Endothelial cell of umbilical vein (primary cell): Measurements from ENCODE around the gene CPPED1. TPM values are rescaled to one million over a fixed set of nuclear protein-coding genes. Genes with fewer than 3 reads are reported as not detected.
A peak's percentile ranks its signal among the peaks of the same experiment; 100 is the strongest.

ENCODE experiments used
- BruUV-seq: library from RNA; stranded (reverse); fragments of 400-500 nt; replicated peaks from 2 replicates; lab custom pipeline; 2021; lab: Mats Ljungman, UMichigan
- CTCF ChIA-PET: fragments of 300-600, 350-600 bp; sonication (Branson Sonifier 250); formaldehyde crosslinking; loops from one replicate; lab custom pipeline; 2021; ENCODE audit warnings: antibody characterized with exemption, inconsistent platforms; lab: Charles Lee
- POLR2A ChIA-PET: fragments of 300-600, 350-600 bp; sonication (Branson Sonifier 250); formaldehyde crosslinking; loops from one replicate; lab custom pipeline; 2021; ENCODE audit warnings: antibody characterized with exemption, inconsistent platforms; lab: Charles Lee
- DNase-seq: peaks from one replicate; pipeline ENCODE4 v3.0.0-alpha.2; 2011; ENCODE audit warnings: low read depth, low spot score
- FAIRE-seq: peaks from 2 replicates; lab custom pipeline; 2011; peaks lifted over from hg19 to GRCh38; lab: Jason Lieb, UNC
- H2AFZ ChIP-seq: 2 replicates; pipeline ENCODE4 v1.6.0; 2012; ENCODE audit warnings: low read depth, low read length, control low read depth, inconsistent platforms
- H3K27ac ChIP-seq: 2 replicates; pipeline ENCODE4 v1.5.1; 2011; ENCODE audit warnings: low read depth, mild to moderate bottlenecking, control low read depth, low read length, moderate library complexity; ENCODE audit not compliant: insufficient read depth
- H3K27me3 ChIP-seq, 2 experiments: 2 replicates each; pipeline versions ENCODE4 v1.6.0 to v1.6.1; 2011; ENCODE audit warnings: low read length in 2 of 2, mixed read lengths in 1 of 2; ENCODE audit not compliant: control insufficient read depth in 2 of 2, insufficient read depth in 2 of 2
- H3K36me3 ChIP-seq, 2 experiments: 2 replicates in 1 of 2; 3 replicates in 1 of 2; pipeline ENCODE4 v1.5.1; 2011; ENCODE audit warnings: low read length in 2 of 2, mild to moderate bottlenecking in 1 of 2, moderate library complexity in 1 of 2; ENCODE audit not compliant: control insufficient read depth in 2 of 2, insufficient read depth in 2 of 2; ENCODE audit errors: extremely low read depth in 1 of 2
- H3K4me1 ChIP-seq: 3 replicates; pipeline ENCODE4 v1.5.1; 2011; ENCODE audit warnings: mild to moderate bottlenecking, low read length; ENCODE audit not compliant: control insufficient read depth, insufficient read depth; ENCODE audit errors: extremely low read depth
- H3K4me2 ChIP-seq: 2 replicates; pipeline ENCODE4 v1.6.1; 2011; ENCODE audit warnings: low read length, control low read depth, mixed read lengths; ENCODE audit not compliant: insufficient read depth
- H3K4me3 ChIP-seq, 3 experiments: fragments of 200-600 bp in 1 of 3; sonication (generic), shearing (Covaris generic) in 1 of 3; replicated peaks in 1 of 3; 2 replicates each; pipeline ENCODE4 v1.5.1; 2011 to 2016; ENCODE audit warnings: control low read depth in 3 of 3, low read length in 3 of 3, mild to moderate bottlenecking in 2 of 3, inconsistent platforms in 1 of 3, low read depth in 1 of 3, moderate library complexity in 1 of 3; ENCODE audit not compliant: insufficient read depth in 1 of 3
- H3K79me2 ChIP-seq: 2 replicates; pipeline ENCODE4 v1.6.0; 2012; ENCODE audit warnings: low read length, inconsistent platforms; ENCODE audit not compliant: control insufficient read depth, insufficient read depth
- H3K9ac ChIP-seq: replicated peaks from 2 replicates; pipeline ENCODE3; 2011; ENCODE audit warnings: low read length, control low read depth; ENCODE audit not compliant: insufficient read depth; ENCODE audit errors: extremely low read depth
- H3K9me1 ChIP-seq: replicated peaks from 3 replicates; pipeline ENCODE4 v1.6.0; 2011; ENCODE audit warnings: mild to moderate bottlenecking, low read length; ENCODE audit not compliant: control insufficient read depth, insufficient read depth; ENCODE audit errors: extremely low read depth
- H3K9me3 ChIP-seq: replicated peaks from 2 replicates; pipeline ENCODE4 v1.5.1; 2012; ENCODE audit warnings: low read length, inconsistent platforms; ENCODE audit not compliant: control insufficient read depth, insufficient read depth
- H4K20me1 ChIP-seq: replicated peaks from 2 replicates; pipeline ENCODE3; 2011; ENCODE audit warnings: mild to moderate bottlenecking, low read length; ENCODE audit not compliant: control insufficient read depth, insufficient read depth; ENCODE audit errors: extremely low read depth
- CTCF ChIP-seq, 2 donors: IDR thresholded peaks; 1 replicate in 1 of 2; 2 replicates in 1 of 2; pipeline ENCODE4 v1.5.1; 2011; ENCODE audit warnings: low read length in 2 of 2, mild to moderate bottlenecking in 2 of 2, moderate library complexity in 2 of 2, control low read depth in 1 of 2, inconsistent platforms in 1 of 2, low read depth in 1 of 2; ENCODE audit not compliant: insufficient read depth in 1 of 2; ENCODE audit errors: extremely low read depth in 1 of 2
- EZH2 ChIP-seq: IDR thresholded peaks from 2 replicates; pipeline ENCODE4 v1.6.1; 2012; ENCODE audit warnings: borderline replicate concordance, low read depth, mild to moderate bottlenecking, moderate library complexity, low read length, inconsistent platforms; ENCODE audit not compliant: severe bottlenecking
- FOS ChIP-seq: IDR thresholded peaks from 2 replicates; pipeline ENCODE4 v1.6.1; 2011; ENCODE audit warnings: mild to moderate bottlenecking, low read length, moderate library complexity, borderline replicate concordance; ENCODE audit not compliant: insufficient read depth
- GATA2 ChIP-seq: IDR thresholded peaks from 2 replicates; pipeline ENCODE4 v1.7.0; 2011; ENCODE audit warnings: low read depth, mild to moderate bottlenecking, moderate library complexity, mixed read lengths, low read length; ENCODE audit not compliant: insufficient read length, insufficient read depth
- JUN ChIP-seq: IDR thresholded peaks from 2 replicates; pipeline ENCODE4 v1.6.1; 2011; ENCODE audit warnings: borderline replicate concordance, low read depth; ENCODE audit not compliant: insufficient read length, insufficient read depth
- MYC ChIP-seq: IDR thresholded peaks from one replicate; pipeline ENCODE4 v1.6.1; 2011; ENCODE audit warnings: mild to moderate bottlenecking, low read depth, low read length
- POLR2A ChIP-seq: IDR thresholded peaks from 2 replicates; pipeline ENCODE4 v1.6.1; 2012; ENCODE audit warnings: low read depth, mild to moderate bottlenecking, control low read depth, low read length
- POLR2AphosphoS5 ChIP-seq: IDR thresholded peaks from 2 replicates; pipeline ENCODE4 v1.6.1; 2012; ENCODE audit warnings: low read depth, mild to moderate bottlenecking, control low read depth, low read length, moderate library complexity; ENCODE audit not compliant: insufficient read depth
- dilution Hi-C: fragments of 300-500 bp; cut with MboI; formaldehyde crosslinking; loops from one replicate; pipeline ENCODE4 v1.15.0; 2019; ENCODE audit warnings: low sequenced_read_pairs; ENCODE audit not compliant: extremely low pct_ligation_motif_present
- intact Hi-C: fragments of 100-400 bp; cut with micrococcal nuclease; formaldehyde crosslinking; loops from one replicate; pipeline ENCODE4 v1.10.0; 2022
- polyA plus RNA-seq, 4 experiments: library from polyadenylated mRNA; depleted of rRNA in 3 of 4; stranded (reverse) in 3 of 4; unstranded in 1 of 4; fragments of >200 nt; gene quantifications; 2 replicates each; pipeline versions ENCODE4 v1.2.1 to v1.2.3, GENCODE V29; 2011 to 2012; ENCODE audit warnings: missing spikeins in 1 of 4
- total RNA-seq: library from RNA; stranded (reverse); gene quantifications from 2 replicates; pipeline ENCODE4 v1.2.3, GENCODE V29; 2021
- TF ChIP-seq, protein P1 (sequence below): IDR thresholded peaks from 2 replicates; pipeline ENCODE4 v1.6.1; 2011; ENCODE audit not compliant: insufficient read depth, insufficient read length

Gene CPPED1
- total and polyA plus RNA-seq, 2 donors (not counting 3 experiments of a cell fraction or from before 2014, with no cell fraction given) = 27.9 to 59.3 TPM

GRCh38 chr16:12801511-12802042 is 2.1 kb downstream of the CPPED1 start:
- FAIRE-seq = peak; percentile 71
- peaks cover 26% of the 10 kb centered on the region for H3K4me1 ChIP-seq
- peaks cover 26% of the 10 kb centered on the region for H3K79me2 ChIP-seq
- DNase-seq = peak; percentile 94
- H3K27ac ChIP-seq = peak overlapping the region; percentile 99
- H3K36me3 ChIP-seq = no peaks in the 10 kb centered on the region
- H3K27me3 ChIP-seq = no peaks in the 10 kb centered on the region
- CTCF ChIA-PET = interaction anchor here (0.9 to 2.6 kb wide), 10 partner anchors 8 to 706 kb away, joined by 3 to 7 read pairs (median 4); no protein-coding TSS in a partner anchor
- no TSS peak for BruUV-seq
- intact Hi-C loops (loop anchor here (1.0 to 5.0 kb wide), 9 partner anchors 18 to 704 kb away; no protein-coding TSS in a partner anchor), dilution Hi-C loops (no loop called here)
- TF ChIP-seq FOS (peak; percentile 51), JUN (peak; percentile 79), POLR2AphosphoS5 (peak; percentile 39), MYC (no peak), CTCF (IDR thresholded peaks at IDR 0.05; ENCODE audit: extremely low read depth in 1 of 2, insufficient read depth in 1 of 2, low read depth in 1 of 2, low read length in 2 of 2) (no peak), POLR2A (no peak), EZH2 (no peak), GATA2 (no peak)
- TF ChIP-seq, protein P1, sequence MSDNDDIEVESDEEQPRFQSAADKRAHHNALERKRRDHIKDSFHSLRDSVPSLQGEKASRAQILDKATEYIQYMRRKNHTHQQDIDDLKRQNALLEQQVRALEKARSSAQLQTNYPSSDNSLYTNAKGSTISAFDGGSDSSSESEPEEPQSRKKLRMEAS = no peak
- H3K9me3 ChIP-seq = no peaks in the 10 kb centered on the region
- H3K4me2 ChIP-seq = peak overlapping the region; percentile 95
- no peaks in the 10 kb centered on the region for H3K9me1 ChIP-seq
- H4K20me1 ChIP-seq = no peaks in the 10 kb centered on the region
- peak overlapping the region; percentile 95 for H3K9ac ChIP-seq
- POLR2A ChIA-PET = interaction anchor here (1.6 kb wide), 1 partner anchor 72 kb away, joined by 5 read pairs; no protein-coding TSS in a partner anchor
- peak overlapping the region; percentile 2 for H2AFZ ChIP-seq
- H3K4me3 ChIP-seq = peak overlapping the region in 2 of 3 experiments; percentile 12 to 37
